ENCODE measurements around the gene PAPPA2. TPM values are rescaled to one million over a fixed set of nuclear protein-coding genes. Genes with fewer than 3 reads are reported as not detected.

The PAPPA2 gene
- total RNA-seq, 4 donors from 2014 or later, result under 0.01 to 1.5 TPM; not detected in 2

- no peaks in the 10 kb centered on the region for H3K4me1 ChIP-seq
- H3K4me3 ChIP-seq, result no peak overlapping the region
- no peaks in the 10 kb centered on the region for H3K36me3 ChIP-seq
- no peaks in the 10 kb centered on the region for H3K27me3 ChIP-seq
- H3K27ac ChIP-seq, result no peak overlapping the region
- H3K9me3 ChIP-seq, result no peaks in the 10 kb centered on the region
- TF ChIP-seq CTCF (IDR thresholded peaks at IDR 0.05) (no peak), POLR2A (IDR thresholded peaks at IDR 0.05) (no peak)
- DNase-seq, result no peak
- intact Hi-C loops (cut with DNase I), result no loop called here
- WGBS, 2 donors, result 76 to 84% methylated on average over 4 of the region's 4 CpGs
Observed at GRCh38 chr1:176869577-176869976, 406.6 kb downstream of the PAPPA2 start.

GRCh38 chr1:176876966-176877515 is 414.1 kb downstream of the PAPPA2 start:
- no peak overlapping the region for H3K4me3 ChIP-seq
- H3K27ac ChIP-seq, result no peak overlapping the region
- no peaks in the 10 kb centered on the region for H3K36me3 ChIP-seq
- 59 to 71% methylated on average over 4 of the region's 4 CpGs for WGBS, 2 donors
- intact Hi-C loops (cut with DNase I), result no loop called here
- no peaks in the 10 kb centered on the region for H3K4me1 ChIP-seq
- H3K27me3 ChIP-seq, result no peaks in the 10 kb centered on the region
- TF ChIP-seq CTCF (IDR thresholded peaks at IDR 0.05) (no peak), POLR2A (IDR thresholded peaks at IDR 0.05) (no peak)
- DNase-seq, result no peak
- no peaks in the 10 kb centered on the region for H3K9me3 ChIP-seq

- no peaks in the 10 kb centered on the region for H3K4me1 ChIP-seq
- H3K9me3 ChIP-seq, result no peaks in the 10 kb centered on the region
- H3K27me3 ChIP-seq, result no peaks in the 10 kb centered on the region
- WGBS, 2 donors, result 73 to 86% methylated on average over 3 of the region's 3 CpGs
- H3K4me3 ChIP-seq, result no peak overlapping the region
- no peak for TF ChIP-seq CTCF (IDR thresholded peaks at IDR 0.05)
- TF ChIP-seq POLR2A (IDR thresholded peaks at IDR 0.05), result no peak
- no peaks in the 10 kb centered on the region for H3K36me3 ChIP-seq
- no peak overlapping the region for H3K27ac ChIP-seq
- intact Hi-C loops (cut with DNase I), result no loop called here
- no peak for DNase-seq
Observed at GRCh38 chr1:176877557-176877956, 414.6 kb downstream of the PAPPA2 start.

GRCh38 chr1:176878750-176879536 is 416.0 kb downstream of the PAPPA2 start:
- Histone ChIP-seq H3K4me1 (no peaks in the 10 kb centered on the region), H3K9me3 (no peaks in the 10 kb centered on the region), H3K4me3 (no peak overlapping the region), H3K27me3 (no peaks in the 10 kb centered on the region), H3K36me3 (no peaks in the 10 kb centered on the region), H3K27ac (no peak overlapping the region)
- WGBS, 2 donors, result 68 to 72% methylated on average over 4 to 12 of the region's 12 CpGs
- intact Hi-C loops (cut with DNase I), result no loop called here
- DNase-seq, result no peak
- no peak for TF ChIP-seq POLR2A (IDR thresholded peaks at IDR 0.05)
- no peak for TF ChIP-seq CTCF (IDR thresholded peaks at IDR 0.05)

- TF ChIP-seq CTCF (IDR thresholded peaks at IDR 0.05) (no peak), POLR2A (IDR thresholded peaks at IDR 0.05) (no peak)
- Histone ChIP-seq H3K36me3 (no peaks in the 10 kb centered on the region), H3K9me3 (no peaks in the 10 kb centered on the region), H3K27me3 (no peaks in the 10 kb centered on the region), H3K27ac (no peak overlapping the region), H3K4me1 (no peaks in the 10 kb centered on the region), H3K4me3 (no peak overlapping the region)
- no peak for DNase-seq
- 91 to 93% methylated on average over 9 to 13 of the region's 13 CpGs for WGBS, 2 donors
- intact Hi-C loops (cut with DNase I), result loop anchor here (5.0 kb wide), 1 partner anchor 323 kb away; no protein-coding TSS in a partner anchor
Observed at GRCh38 chr1:176879784-176880620, 417.0 kb downstream of the PAPPA2 start.
